Type B pancreatic cell (in vitro differentiated cells): ENCODE results near the gene GLYR1. TPM values are rescaled to one million over a fixed set of nuclear protein-coding genes. Genes with fewer than 3 reads are reported as not detected.

Experiments
- DNase-seq: peaks from one replicate; pipeline ENCODE4 v3.0.0; 2021; ENCODE audit warnings: mixed read lengths; ENCODE audit not compliant: unreplicated experiment; ENCODE audit errors: extremely low spot score
- H3K27ac Mint-ChIP-seq: 2 replicates; pipeline ENCODE4 v1.8.0; 2021; ENCODE audit warnings: mild to moderate bottlenecking, mixed read lengths
- H3K27me3 Mint-ChIP-seq: 2 replicates; pipeline ENCODE4 v1.8.0; 2021; ENCODE audit warnings: mixed read lengths
- H3K36me3 Mint-ChIP-seq: 2 replicates; pipeline ENCODE4 v1.8.0; 2021; ENCODE audit warnings: mixed read lengths
- H3K4me1 Mint-ChIP-seq: one replicate; pipeline ENCODE4 v1.8.0; 2021; ENCODE audit warnings: mixed read lengths; ENCODE audit not compliant: unreplicated experiment
- H3K4me3 Mint-ChIP-seq: 2 replicates; pipeline ENCODE4 v1.8.0; 2021; ENCODE audit warnings: mild to moderate bottlenecking, mixed read lengths
- H3K9me3 Mint-ChIP-seq: 2 replicates; pipeline ENCODE4 v1.8.0; 2021; ENCODE audit warnings: mixed read lengths
- CTCF ChIP-seq: fragments of 200-600 bp; sonication (generic); conservative IDR thresholded peaks from 2 replicates; pipeline ENCODE4 v1.5.0; 2021; ENCODE audit warnings: antibody characterized with exemption, mild to moderate bottlenecking
- total RNA-seq: library from RNA; stranded (reverse); gene quantifications from 2 replicates; pipeline ENCODE4 v1.2.1, GENCODE V29; 2021; ENCODE audit warnings: low replicate concordance

Gene GLYR1
- total RNA-seq, 1 donor from 2014 or later, result 120 TPM

- H3K4me1 Mint-ChIP-seq, result peaks cover 10% of the 10 kb centered on the region
- H3K9me3 Mint-ChIP-seq, result no peaks in the 10 kb centered on the region
- peaks cover 20% of the 10 kb centered on the region for H3K36me3 Mint-ChIP-seq
- no peaks in the 10 kb centered on the region for H3K27me3 Mint-ChIP-seq
- TF ChIP-seq CTCF, result no peak
- peak overlapping the region; percentile 25 for H3K27ac Mint-ChIP-seq
- no peak overlapping the region for H3K4me3 Mint-ChIP-seq
- no peak for DNase-seq
Measured at GRCh38 chr16:4869147-4869805, 22.2 kb upstream of the GLYR1 start.

DNA sequence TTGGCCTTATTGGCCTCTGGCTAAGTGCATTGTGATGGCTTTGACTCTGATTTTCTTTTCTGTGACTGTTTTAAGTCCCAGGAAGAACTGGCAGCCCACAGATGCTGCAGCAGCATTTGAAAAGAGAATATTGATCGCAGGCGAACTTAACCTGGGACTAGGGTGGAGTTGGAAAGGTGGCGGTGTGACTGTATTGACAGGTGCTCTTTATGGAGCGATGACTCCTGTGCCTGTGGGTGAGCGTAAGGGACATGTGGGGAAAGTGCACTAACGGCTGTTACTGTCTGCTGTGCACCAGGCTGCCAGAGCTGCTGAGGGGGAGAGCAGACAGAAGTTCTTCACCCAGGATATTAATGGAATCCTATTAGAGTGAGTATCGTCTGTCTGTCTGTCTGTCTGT, 21.4 kb upstream of the GLYR1 start:
- TF ChIP-seq CTCF, result no peak
- H3K27me3 Mint-ChIP-seq, result no peaks in the 10 kb centered on the region
- H3K9me3 Mint-ChIP-seq, result no peaks in the 10 kb centered on the region
- peaks cover 13% of the 10 kb centered on the region for H3K4me1 Mint-ChIP-seq
- no peak for DNase-seq
- peak overlapping the region; percentile 13 for H3K27ac Mint-ChIP-seq
- H3K4me3 Mint-ChIP-seq, result no peak overlapping the region
- peaks cover 20% of the 10 kb centered on the region for H3K36me3 Mint-ChIP-seq

- Mint-ChIP-seq H3K4me3 (no peak overlapping the region), H3K27ac (peak overlapping the region; percentile 39), H3K4me1 (peaks cover 13% of the 10 kb centered on the region), H3K9me3 (no peaks in the 10 kb centered on the region), H3K27me3 (no peaks in the 10 kb centered on the region), H3K36me3 (peaks cover 17% of the 10 kb centered on the region)
- TF ChIP-seq CTCF, result no peak
- no peak for DNase-seq
Measured at GRCh38 chr16:4868026-4868425, 20.9 kb upstream of the GLYR1 start.

- DNase-seq, result no peak
- H3K36me3 Mint-ChIP-seq, result peaks cover 17% of the 10 kb centered on the region
- H3K4me3 Mint-ChIP-seq, result no peak overlapping the region
- peaks cover 13% of the 10 kb centered on the region for H3K4me1 Mint-ChIP-seq
- TF ChIP-seq CTCF, result no peak
- no peaks in the 10 kb centered on the region for H3K27me3 Mint-ChIP-seq
- H3K9me3 Mint-ChIP-seq, result no peaks in the 10 kb centered on the region
- peak overlapping the region; percentile 32 for H3K27ac Mint-ChIP-seq
Measured at GRCh38 chr16:4866586-4866985, 19.5 kb upstream of the GLYR1 start.

DNA sequence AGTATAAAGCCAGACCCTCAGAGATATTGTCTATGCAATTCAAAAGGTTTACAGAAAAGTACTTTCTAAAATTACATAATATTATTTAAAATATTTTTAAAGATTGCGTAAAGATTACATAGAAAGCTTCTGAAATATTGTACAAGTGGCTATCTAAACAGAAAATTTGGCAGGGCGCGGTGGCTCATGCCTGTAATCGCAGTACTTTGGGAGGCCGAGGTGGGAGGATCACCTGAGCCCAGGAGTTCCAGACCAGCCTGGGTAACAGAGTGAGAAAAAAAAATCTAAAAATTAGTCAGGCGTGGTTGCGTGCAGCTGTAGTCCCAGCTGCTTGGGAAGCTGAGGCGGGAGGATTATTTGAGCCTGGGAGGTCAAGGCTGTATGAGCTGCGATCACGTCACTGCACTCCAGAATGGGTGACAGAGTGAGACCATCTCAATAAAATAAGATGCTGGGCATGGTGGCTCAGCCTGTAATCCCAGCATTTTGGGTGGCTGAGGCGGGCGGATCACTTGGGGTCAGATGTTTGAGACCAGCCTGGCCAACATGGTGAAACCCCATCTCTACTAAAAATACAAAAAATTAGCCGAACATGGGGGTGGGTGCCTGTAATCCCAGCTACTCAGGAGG, 18.3 kb upstream of the GLYR1 start:
- no peaks in the 10 kb centered on the region for H3K9me3 Mint-ChIP-seq
- peaks cover 13% of the 10 kb centered on the region for H3K4me1 Mint-ChIP-seq
- H3K27me3 Mint-ChIP-seq, result no peaks in the 10 kb centered on the region
- H3K27ac Mint-ChIP-seq, result no peak overlapping the region
- TF ChIP-seq CTCF, result no peak
- peaks cover 10% of the 10 kb centered on the region for H3K36me3 Mint-ChIP-seq
- DNase-seq, result no peak
- H3K4me3 Mint-ChIP-seq, result no peak overlapping the region
